ENCODE measurements around the gene ZNF423.

The ZNF423 gene

GRCh38 chr16:49462362-49462988 is 393.4 kb downstream of the ZNF423 start:
- TF ChIP-seq CTCF (conservative IDR thresholded peaks at IDR 0.05): no peak
- no peak overlapping the region for H3K27ac ChIP-seq

GRCh38 chr16:49461517-49461951 is 394.4 kb downstream of the ZNF423 start:
- TF ChIP-seq CTCF (conservative IDR thresholded peaks at IDR 0.05): no peak
- H3K27ac ChIP-seq: no peak overlapping the region

GRCh38 chr16:49460786-49461470 is 395.0 kb downstream of the ZNF423 start:
- no peak for TF ChIP-seq CTCF (conservative IDR thresholded peaks at IDR 0.05)
- H3K27ac ChIP-seq: no peak overlapping the region

GRCh38 chr16:49459953-49460735 is 395.8 kb downstream of the ZNF423 start:
- H3K27ac ChIP-seq: no peak overlapping the region
- no peak for TF ChIP-seq CTCF (conservative IDR thresholded peaks at IDR 0.05)

- H3K27ac ChIP-seq: no peak overlapping the region
- no peak for TF ChIP-seq CTCF (conservative IDR thresholded peaks at IDR 0.05)
Measured at GRCh38 chr16:49458656-49459445, 397.1 kb downstream of the ZNF423 start.

GRCh38 chr16:49458243-49458642 is 397.7 kb downstream of the ZNF423 start:
- no peak overlapping the region for H3K27ac ChIP-seq
- TF ChIP-seq CTCF (conservative IDR thresholded peaks at IDR 0.05): no peak

Measured in VCaP (cell line).